Measurements from ENCODE around the gene STOML3. TPM values are rescaled to one million over a fixed set of nuclear protein-coding genes. Genes with fewer than 3 reads are reported as not detected.

Gene STOML3
- polyA plus RNA-seq, 1 of the 3 experiments (the other 2 are of a cell fraction), result not detected

DNA sequence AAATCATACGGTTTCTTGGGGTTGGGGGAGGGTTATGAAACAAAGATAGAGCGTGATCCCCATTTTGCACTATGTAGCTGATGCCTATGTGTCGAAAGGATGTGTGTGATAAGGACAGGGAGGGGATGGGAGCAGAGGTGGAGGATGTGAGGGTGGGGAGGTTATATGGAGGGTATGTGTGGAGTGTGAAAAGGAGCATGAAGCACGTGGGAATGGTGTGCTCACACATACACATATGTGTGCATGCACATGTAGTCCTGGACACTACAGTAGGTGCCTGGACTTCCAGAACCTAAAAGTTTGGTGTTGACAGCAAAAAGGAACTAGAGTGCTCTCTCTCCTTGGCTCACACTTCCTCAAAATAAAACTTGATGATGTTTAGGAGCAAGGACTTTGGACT lies 25.4 kb downstream of the STOML3 start:
- no peak for TF ChIP-seq RXRA (IDR thresholded peaks at IDR 0.05; ENCODE audit: borderline replicate concordance, low read depth)
- TF ChIP-seq JUND (IDR thresholded peaks at IDR 0.05), result no peak
- TF ChIP-seq RAD21 (IDR thresholded peaks at IDR 0.05; ENCODE audit: low read length), result no peak
- TF ChIP-seq SMC3 (IDR thresholded peaks at IDR 0.05; ENCODE audit: low read depth, low read length), result no peak
- TF ChIP-seq FOXJ3 (CRISPR knock-in tag; IDR thresholded peaks at IDR 0.05), result no peak
- TF ChIP-seq REST (IDR thresholded peaks at IDR 0.05; ENCODE audit: low read depth, low read length), result no peak
- no peak for TF ChIP-seq EZH2phosphoT487 (IDR thresholded peaks at IDR 0.05; ENCODE audit: borderline replicate concordance, low read depth)
- no peak for TF ChIP-seq FOSL2 (IDR thresholded peaks at IDR 0.05; ENCODE audit: borderline replicate concordance, low read depth)
- no peak for TF ChIP-seq RCOR1 (IDR thresholded peaks at IDR 0.05; ENCODE audit: low read length)
- TF ChIP-seq RFX5 (IDR thresholded peaks at IDR 0.05; ENCODE audit: low read length), result no peak
- no peak for TF ChIP-seq MXI1 (IDR thresholded peaks at IDR 0.05; ENCODE audit: low read depth, low read length)
- no peak for TF ChIP-seq GABPA (IDR thresholded peaks at IDR 0.05; ENCODE audit: low read depth)
- TF ChIP-seq YY1 (IDR thresholded peaks at IDR 0.05; ENCODE audit: low read depth), result no peak
- TF ChIP-seq, protein P1, sequence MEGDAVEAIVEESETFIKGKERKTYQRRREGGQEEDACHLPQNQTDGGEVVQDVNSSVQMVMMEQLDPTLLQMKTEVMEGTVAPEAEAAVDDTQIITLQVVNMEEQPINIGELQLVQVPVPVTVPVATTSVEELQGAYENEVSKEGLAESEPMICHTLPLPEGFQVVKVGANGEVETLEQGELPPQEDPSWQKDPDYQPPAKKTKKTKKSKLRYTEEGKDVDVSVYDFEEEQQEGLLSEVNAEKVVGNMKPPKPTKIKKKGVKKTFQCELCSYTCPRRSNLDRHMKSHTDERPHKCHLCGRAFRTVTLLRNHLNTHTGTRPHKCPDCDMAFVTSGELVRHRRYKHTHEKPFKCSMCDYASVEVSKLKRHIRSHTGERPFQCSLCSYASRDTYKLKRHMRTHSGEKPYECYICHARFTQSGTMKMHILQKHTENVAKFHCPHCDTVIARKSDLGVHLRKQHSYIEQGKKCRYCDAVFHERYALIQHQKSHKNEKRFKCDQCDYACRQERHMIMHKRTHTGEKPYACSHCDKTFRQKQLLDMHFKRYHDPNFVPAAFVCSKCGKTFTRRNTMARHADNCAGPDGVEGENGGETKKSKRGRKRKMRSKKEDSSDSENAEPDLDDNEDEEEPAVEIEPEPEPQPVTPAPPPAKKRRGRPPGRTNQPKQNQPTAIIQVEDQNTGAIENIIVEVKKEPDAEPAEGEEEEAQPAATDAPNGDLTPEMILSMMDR (IDR thresholded peaks at IDR 0.05), result no peak
- no peak for TF ChIP-seq TCF12 (IDR thresholded peaks at IDR 0.05)
- Histone ChIP-seq H3K79me2 (ENCODE audit: insufficient read depth) (no peaks in the 10 kb centered on the region), H3K27ac (ENCODE audit: low read depth in 2 of 2, low read length in 1 of 2) (no peak overlapping the region), H3K27me3 (ENCODE audit: insufficient read depth) (no peaks in the 10 kb centered on the region), H3K36me3 (replicated peaks in 1 of 2; ENCODE audit: control insufficient read depth in 1 of 2, insufficient read depth in 2 of 2, low read length in 1 of 2) (no peaks in the 10 kb centered on the region), H3K4me3 (ENCODE audit: low read depth in 2 of 2, low read length in 1 of 2) (no peak overlapping the region), H3K9me2 (no peaks in the 10 kb centered on the region), H3K9ac (no peak overlapping the region), H3K4me2 (no peak overlapping the region), H3K9me3 (no peaks in the 10 kb centered on the region), H3F3A (replicated peaks; ENCODE audit: insufficient read depth) (no peaks in the 10 kb centered on the region), H3K4me1 (ENCODE audit: control insufficient read depth in 1 of 2, insufficient read depth in 2 of 2, low read depth in 1 of 2, low read length in 1 of 2) (no peaks in the 10 kb centered on the region), H4K20me1 (ENCODE audit: insufficient read depth) (no peaks in the 10 kb centered on the region), H2AFZ (ENCODE audit: low read depth) (no peak overlapping the region)
- ChIA-PET CTCF (no interaction called here), POLR2A (no interaction called here)
- no peak for DNase-seq
- WGBS (ENCODE audit: low lambda C conversion rate), result 19% methylated on average over 4 of the region's 4 CpGs

Measured in SK-N-SH (cell line).